ENCODE measurements around the gene KATNAL2. TPM values are rescaled to one million over a fixed set of nuclear protein-coding genes. Genes with fewer than 3 reads are reported as not detected.
A peak's percentile ranks its signal among the peaks of the same experiment; 100 is the strongest.

KATNAL2 gene
- total and polyA plus RNA-seq, 10 of the 15 experiments (the other 5 are each of a cell fraction or from before 2014, with no cell fraction given), result 0.20 to 2.4 (median 1.7) TPM

- Histone ChIP-seq H2AFZ (ENCODE audit: control insufficient read depth, low read depth, low read length) (no peak overlapping the region), H4K20me1 (ENCODE audit: control insufficient read depth, insufficient read depth) (no peaks in the 10 kb centered on the region), H3K4me3 (no peak overlapping the region), H3K27ac (ENCODE audit: control insufficient read depth, insufficient read depth) (no peak overlapping the region), H3K36me3 (ENCODE audit: control insufficient read depth in 2 of 2, insufficient read depth in 2 of 2, low read length in 1 of 2) (no peaks in the 10 kb centered on the region; a peak in 1 of 4 replicates), H3K9ac (ENCODE audit: control insufficient read depth, insufficient read depth, low read length) (no peak overlapping the region), H3K4me1 (ENCODE audit: control insufficient read depth, insufficient read depth, low read length) (peaks cover 11% of the 10 kb centered on the region), H3K4me2 (ENCODE audit: control insufficient read depth, insufficient read depth) (0 out of 2 replicates have a peak overlapping the region, but pooled peaks have one; percentile 41), H3K79me2 (ENCODE audit: control insufficient read depth, insufficient read depth, low read length) (no peaks in the 10 kb centered on the region), H3K27me3 (replicated peaks in 1 of 2; ENCODE audit: control insufficient read depth in 2 of 2, insufficient read depth in 2 of 2, low read length in 1 of 2) (no peaks in the 10 kb centered on the region), H3K9me3 (replicated peaks; ENCODE audit: control insufficient read depth, insufficient read depth, low read length) (no peaks in the 10 kb centered on the region)
- FAIRE-seq (peak; percentile 13), DNase-seq (ENCODE audit: low read depth, low spot score) (peak; percentile 47), ATAC-seq (peak; percentile 95)
- 2% methylated on average over 4 of the region's 4 CpGs for WGBS (ENCODE audit: insufficient coverage, insufficient replicate concordance, low lambda C conversion rate, missing lambda C conversion rate)
- BruUV-seq (replicated peaks), result no TSS peak
- in situ Hi-C loops (cut with MboI) (no loop called here), intact Hi-C loops (cut with micrococcal nuclease; ENCODE audit: unreplicated experiment) (no loop called here)
- RAD21 ChIA-PET (ENCODE audit: unreplicated experiment), result interaction anchor here (1.0 kb wide), 1 partner anchor 30 kb away, joined by 4 read pairs; the partner anchor contains the start of gene HDHD2
- SMC1A ChIA-PET (ENCODE audit: uncharacterized antibody, unreplicated experiment), result interaction anchor here (0.7 to 1.1 kb wide), 3 partner anchors 13 to 84 kb away, joined by 3 to 4 read pairs (median 3); no protein-coding TSS in a partner anchor
- POLR2A ChIA-PET, result no interaction called here
- CTCF ChIA-PET, result interaction anchor here (1.0 to 1.8 kb wide), 2 partner anchors 19 to 84 kb away, joined by 6 to 10 read pairs; no protein-coding TSS in a partner anchor
- TF ChIP-seq CUX1 (IDR thresholded peaks at IDR 0.05; ENCODE audit: insufficient replicate concordance, low read depth, low read length) (no peak), FOXK2 (IDR thresholded peaks at IDR 0.05) (no peak), ZBTB11 (CRISPR knock-in tag; IDR thresholded peaks at IDR 0.05) (no peak), RAD21 (IDR thresholded peaks at IDR 0.05; ENCODE audit: insufficient read depth, low read depth, low read length) (no peak), TARDBP (IDR thresholded peaks at IDR 0.05; ENCODE audit: borderline replicate concordance) (no peak), SMAD5 (IDR thresholded peaks at IDR 0.05; ENCODE audit: low read depth) (no peak), MEF2A (IDR thresholded peaks at IDR 0.05; ENCODE audit: insufficient read depth, low read depth, low read length) (peak; percentile 46; the same call in 1 of the 2 replicates), POU2F2 (IDR thresholded peaks at IDR 0.05; ENCODE audit: borderline replicate concordance, low read depth, low read length) (no peak), BRCA1 (IDR thresholded peaks at IDR 0.05; ENCODE audit: low read depth, low read length) (no peak), SIX5 (IDR thresholded peaks at IDR 0.05; ENCODE audit: low read depth, low read length, severe bottlenecking) (no peak), BACH1 (IDR thresholded peaks at IDR 0.05; ENCODE audit: borderline replicate concordance) (no peak), SREBF2 (IDR thresholded peaks at IDR 0.05; ENCODE audit: low read length) (no peak)
- TF ChIP-seq, protein P1, sequence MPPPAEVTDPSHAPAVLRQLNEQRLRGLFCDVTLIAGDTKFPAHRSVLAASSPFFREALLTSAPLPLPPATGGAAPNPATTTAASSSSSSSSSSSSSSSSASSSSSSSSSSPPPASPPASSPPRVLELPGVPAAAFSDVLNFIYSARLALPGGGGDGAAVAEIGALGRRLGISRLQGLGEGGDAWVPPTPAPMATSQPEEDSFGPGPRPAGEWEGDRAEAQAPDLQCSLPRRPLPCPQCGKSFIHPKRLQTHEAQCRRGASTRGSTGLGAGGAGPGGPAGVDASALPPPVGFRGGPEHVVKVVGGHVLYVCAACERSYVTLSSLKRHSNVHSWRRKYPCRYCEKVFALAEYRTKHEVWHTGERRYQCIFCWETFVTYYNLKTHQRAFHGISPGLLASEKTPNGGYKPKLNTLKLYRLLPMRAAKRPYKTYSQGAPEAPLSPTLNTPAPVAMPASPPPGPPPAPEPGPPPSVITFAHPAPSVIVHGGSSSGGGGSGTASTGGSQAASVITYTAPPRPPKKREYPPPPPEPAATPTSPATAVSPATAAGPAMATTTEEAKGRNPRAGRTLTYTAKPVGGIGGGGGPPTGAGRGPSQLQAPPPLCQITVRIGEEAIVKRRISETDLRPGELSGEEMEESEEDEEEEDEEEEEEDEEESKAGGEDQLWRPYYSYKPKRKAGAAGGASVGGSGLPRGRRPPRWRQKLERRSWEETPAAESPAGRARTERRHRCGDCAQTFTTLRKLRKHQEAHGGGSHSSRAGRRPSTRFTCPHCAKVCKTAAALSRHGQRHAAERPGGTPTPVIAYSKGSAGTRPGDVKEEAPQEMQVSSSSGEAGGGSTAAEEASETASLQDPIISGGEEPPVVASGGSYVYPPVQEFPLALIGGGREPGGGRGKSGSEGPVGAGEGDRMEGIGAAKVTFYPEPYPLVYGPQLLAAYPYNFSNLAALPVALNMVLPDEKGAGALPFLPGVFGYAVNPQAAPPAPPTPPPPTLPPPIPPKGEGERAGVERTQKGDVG (CRISPR knock-in tag; IDR thresholded peaks at IDR 0.05), result no peak
Observed at GRCh38 chr18:47120428-47120827, 203.0 kb downstream of the KATNAL2 start.
